CD14-positive monocyte (primary cell): ENCODE measurements around the gene ZC3H11A. TPM values are rescaled to one million over a fixed set of nuclear protein-coding genes. Genes with fewer than 3 reads are reported as not detected.
A peak's percentile ranks its signal among the peaks of the same experiment; 100 is the strongest.

Source experiments
- DNase-seq, 3 donors: peaks; one replicate each; pipeline ENCODE4 v3.0.0-alpha.2; 2011 to 2022
- H2AFZ ChIP-seq: 2 replicates; pipeline ENCODE4 v1.6.0; 2012; ENCODE audit warnings: mild to moderate bottlenecking, low read depth, low read length, inconsistent platforms; ENCODE audit not compliant: insufficient read depth, poor library complexity, severe bottlenecking
- H3K27ac ChIP-seq, 2 donors: 1 replicate in 1 of 2; 2 replicates in 1 of 2; pipeline ENCODE4 v1.5.1; 2012 to 2013; ENCODE audit warnings: low read length in 2 of 2, control low read depth in 1 of 2, inconsistent platforms in 1 of 2, low read depth in 1 of 2, mild to moderate bottlenecking in 1 of 2
- H3K27me3 ChIP-seq, 2 donors: one replicate each; pipeline versions ENCODE4 v1.6.0 to v1.6.1; 2011 to 2013; ENCODE audit warnings: low read length in 2 of 2; ENCODE audit not compliant: control insufficient read depth in 2 of 2, insufficient read depth in 2 of 2
- H3K36me3 ChIP-seq, 2 donors: replicated peaks in 1 of 2; 1 replicate in 1 of 2; 2 replicates in 1 of 2; pipeline versions ENCODE4 v1.5.1 to v1.6.1; 2012 to 2013; ENCODE audit warnings: low read length in 2 of 2, control low read depth in 1 of 2, inconsistent platforms in 1 of 2, mild to moderate bottlenecking in 1 of 2; ENCODE audit not compliant: insufficient read depth in 2 of 2, control insufficient read depth in 1 of 2
- H3K4me1 ChIP-seq, 2 donors: 1 replicate in 1 of 2; 2 replicates in 1 of 2; pipeline versions ENCODE4 v1.5.1 to v1.6.1; 2012 to 2013; ENCODE audit warnings: low read length in 2 of 2, control low read depth in 1 of 2, inconsistent platforms in 1 of 2, mild to moderate bottlenecking in 1 of 2, moderate library complexity in 1 of 2; ENCODE audit not compliant: insufficient read depth in 2 of 2, control insufficient read depth in 1 of 2
- H3K4me2 ChIP-seq: replicated peaks from 2 replicates; pipeline ENCODE3; 2012; ENCODE audit warnings: low read length, moderate library complexity, mild to moderate bottlenecking; ENCODE audit not compliant: poor library complexity, severe bottlenecking; ENCODE audit errors: extremely low read depth
- H3K4me3 ChIP-seq, 3 experiments: fragments of 200-600 bp in 1 of 3; sonication (generic) in 1 of 3; replicated peaks in 1 of 3; 1 replicate in 2 of 3; 2 replicates in 1 of 3; pipeline ENCODE4 v1.5.1; 2011 to 2013; ENCODE audit warnings: low read length in 3 of 3, mild to moderate bottlenecking in 3 of 3, control low read depth in 2 of 3, low read depth in 2 of 3, inconsistent platforms in 1 of 3, moderate library complexity in 1 of 3
- H3K79me2 ChIP-seq: 2 replicates; pipeline ENCODE4 v1.6.0; 2012; ENCODE audit warnings: mild to moderate bottlenecking, control low read depth, inconsistent platforms, low read length, moderate library complexity; ENCODE audit not compliant: insufficient read depth
- H3K9ac ChIP-seq: 2 replicates; pipeline ENCODE4 v1.6.0; 2017; ENCODE audit warnings: low read length, mild to moderate bottlenecking; ENCODE audit not compliant: insufficient read depth, poor library complexity, severe bottlenecking
- H3K9me3 ChIP-seq, 2 donors: replicated peaks in 1 of 2; 1 replicate in 1 of 2; 2 replicates in 1 of 2; pipeline versions ENCODE4 v1.5.1 to v1.6.1; 2012 to 2013; ENCODE audit warnings: low read length in 2 of 2, control low read depth in 1 of 2; ENCODE audit not compliant: control insufficient read depth in 1 of 2, insufficient read depth in 1 of 2
- H4K20me1 ChIP-seq: 2 replicates; pipeline ENCODE4 v1.6.0; 2012; ENCODE audit warnings: mild to moderate bottlenecking, low read length, control low read depth, moderate library complexity; ENCODE audit not compliant: insufficient read depth
- H3K27ac Mint-ChIP-seq, 7 donors: one replicate each; pipeline ENCODE4 v1.8.0; 2020; ENCODE audit warnings: mild to moderate bottlenecking in 7 of 7, mixed read lengths in 7 of 7, moderate library complexity in 6 of 7, inconsistent platforms in 2 of 7
- H3K27me3 Mint-ChIP-seq, 3 donors: one replicate each; pipeline ENCODE4 v1.8.0; 2021 to 2022; ENCODE audit warnings: low read depth in 3 of 3, mild to moderate bottlenecking in 3 of 3, mixed read lengths in 3 of 3, moderate library complexity in 3 of 3, inconsistent platforms in 1 of 3
- H3K36me3 Mint-ChIP-seq, 2 donors: one replicate each; pipeline ENCODE4 v1.8.0; 2020; ENCODE audit warnings: mixed read lengths in 2 of 2, inconsistent platforms in 1 of 2, mild to moderate bottlenecking in 1 of 2
- H3K4me1 Mint-ChIP-seq: one replicate; pipeline ENCODE4 v1.8.0; 2020; ENCODE audit warnings: mild to moderate bottlenecking, mixed read lengths
- H3K4me3 Mint-ChIP-seq, 2 donors: one replicate each; pipeline ENCODE4 v1.8.0; 2020; ENCODE audit warnings: mild to moderate bottlenecking in 2 of 2, mixed read lengths in 2 of 2, moderate library complexity in 1 of 2
- H3K9me3 Mint-ChIP-seq, 7 donors: one replicate each; pipeline ENCODE4 v1.8.0; 2020 to 2022; ENCODE audit warnings: mixed read lengths in 7 of 7, mild to moderate bottlenecking in 6 of 7, moderate library complexity in 6 of 7, inconsistent platforms in 2 of 7
- CTCF ChIP-seq: fragments of 200-600 bp; IDR thresholded peaks from one replicate; pipeline ENCODE4 v1.8.0; 2022; ENCODE audit warnings: antibody characterized with exemption, mild to moderate bottlenecking
- WGBS: methylation state at CpG from one replicate; pipeline ENCODE4 v1.1.5; 2013; ENCODE audit warnings: missing lambda C conversion rate; ENCODE audit not compliant: insufficient coverage; 5-methylcytosine and 5-hydroxymethylcytosine counted together
- intact Hi-C, 2 donors: fragments of 100-400 bp; cut with micrococcal nuclease; formaldehyde crosslinking; loops; one replicate each; pipeline versions ENCODE4 v1.15.0 to v1.15.1; 2023
- polyA plus RNA-seq, 3 donors: library from polyadenylated mRNA; depleted of rRNA in 1 of 3; unstranded in 2 of 3; stranded (reverse) in 1 of 3; fragments of 300-500 nt in 2 of 3; fragments of >200 nt in 1 of 3; fragmentation: Illumina TruSeq in 2 of 3; gene quantifications; 1 replicate in 2 of 3; 2 replicates in 1 of 3; pipeline ENCODE4 v1.2.3, GENCODE V29; 2012 to 2021

ZC3H11A gene
- polyA plus RNA-seq, 3 donors, result 17.8 to 59.0 (median 23.2) TPM

GRCh38 chr1:203805689-203806088 is 10.3 kb downstream of the ZC3H11A start:
- Histone ChIP-seq H3K4me3 (no peak overlapping the region), H3K27me3 (no peaks in the 10 kb centered on the region), H3K9me3 (no peaks in the 10 kb centered on the region), H3K4me2 (no peak overlapping the region), H2AFZ (no peak overlapping the region), H3K9ac (no peak overlapping the region), H3K36me3 (peaks cover 39 to 85% of the 10 kb centered on the region in 2 donors), H3K79me2 (peaks cover 98% of the 10 kb centered on the region), H4K20me1 (peaks cover 100% of the 10 kb centered on the region), H3K4me1 (no peaks in the 10 kb centered on the region), H3K27ac (no peak overlapping the region)
- TF ChIP-seq CTCF, result no peak
- no peaks in the 10 kb centered on the region for H3K9me3 Mint-ChIP-seq
- H3K36me3 Mint-ChIP-seq, result peaks cover 47 to 80% of the 10 kb centered on the region in 2 donors
- H3K27ac Mint-ChIP-seq, result peak overlapping the region in 2 of 7 donors; percentile 6 to 38
- intact Hi-C loops, result no loop called here
- 100% methylated on average over 5 of the region's 7 CpGs for WGBS
- no peaks in the 10 kb centered on the region for H3K27me3 Mint-ChIP-seq
- no peak for DNase-seq
- H3K4me3 Mint-ChIP-seq, result no peak overlapping the region
- H3K4me1 Mint-ChIP-seq, result no peaks in the 10 kb centered on the region

GRCh38 chr1:203807196-203807595 is 11.8 kb downstream of the ZC3H11A start:
- Histone ChIP-seq H3K4me3 (no peak overlapping the region), H3K79me2 (peaks cover 96% of the 10 kb centered on the region), H3K27me3 (no peaks in the 10 kb centered on the region), H3K4me2 (no peak overlapping the region), H4K20me1 (peaks cover 100% of the 10 kb centered on the region), H2AFZ (no peak overlapping the region), H3K4me1 (no peaks in the 10 kb centered on the region), H3K36me3 (peaks cover 39 to 86% of the 10 kb centered on the region in 2 donors), H3K9ac (no peak overlapping the region), H3K9me3 (no peaks in the 10 kb centered on the region), H3K27ac (no peak overlapping the region)
- WGBS, result 100% methylated on average over 1 of the region's 2 CpGs
- no peak for DNase-seq
- Mint-ChIP-seq H3K27me3 (no peaks in the 10 kb centered on the region), H3K36me3 (peaks cover 52 to 87% of the 10 kb centered on the region in 2 donors), H3K27ac (peak overlapping the region in 2 of 7 donors; percentile 32 to 47), H3K9me3 (no peaks in the 10 kb centered on the region), H3K4me3 (no peak overlapping the region), H3K4me1 (no peaks in the 10 kb centered on the region)
- TF ChIP-seq CTCF, result no peak
- intact Hi-C loops, result no loop called here
